ENCODE data around the gene LRRK1. TPM values are rescaled to one million over a fixed set of nuclear protein-coding genes. Genes with fewer than 3 reads are reported as not detected.

LRRK1 gene
- total RNA-seq, 1 experiment from 2014 or later: 9.9 TPM

DNA sequence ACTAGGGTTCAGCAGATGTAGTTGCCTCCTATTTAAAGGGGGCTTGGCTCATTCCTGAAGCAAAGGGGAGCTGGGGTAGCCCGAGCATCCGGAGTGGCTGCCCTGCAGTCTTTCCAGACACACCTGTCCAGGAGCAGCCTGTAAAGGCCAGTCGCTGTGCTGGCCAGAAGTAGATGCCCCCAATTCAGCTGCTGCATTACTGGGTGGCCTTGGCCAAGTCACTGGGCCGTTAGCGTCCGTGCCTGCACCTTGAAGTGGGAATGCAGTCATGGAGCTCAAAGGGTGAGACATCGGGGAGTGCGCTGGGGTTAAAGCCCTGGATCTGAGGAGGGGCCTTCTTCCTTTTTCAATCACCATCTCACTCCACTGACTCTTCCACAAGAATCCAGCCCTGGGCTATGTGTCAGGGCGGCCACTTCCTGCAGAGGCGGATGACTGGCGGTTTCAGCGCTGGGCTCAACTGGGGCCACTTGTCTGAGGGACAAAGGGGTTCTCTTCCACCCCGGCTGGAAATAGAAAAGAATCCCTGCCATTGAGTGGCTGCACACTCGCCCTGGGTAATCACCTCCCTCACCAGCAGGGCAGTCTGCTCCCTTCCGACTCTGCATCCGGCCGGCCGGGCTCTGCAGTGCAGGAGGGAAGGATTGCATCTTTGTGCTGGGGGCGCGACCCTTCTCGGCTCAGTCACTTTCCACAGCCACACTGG is 27.7 kb upstream of the LRRK1 start:
- DNase-seq (ENCODE audit: low read depth): peak; percentile 43

- DNase-seq (ENCODE audit: low read depth): no peak
These were observed 27.2 kb upstream of the LRRK1 start for GRCh38 chr15:100892013-100892355.

DNA sequence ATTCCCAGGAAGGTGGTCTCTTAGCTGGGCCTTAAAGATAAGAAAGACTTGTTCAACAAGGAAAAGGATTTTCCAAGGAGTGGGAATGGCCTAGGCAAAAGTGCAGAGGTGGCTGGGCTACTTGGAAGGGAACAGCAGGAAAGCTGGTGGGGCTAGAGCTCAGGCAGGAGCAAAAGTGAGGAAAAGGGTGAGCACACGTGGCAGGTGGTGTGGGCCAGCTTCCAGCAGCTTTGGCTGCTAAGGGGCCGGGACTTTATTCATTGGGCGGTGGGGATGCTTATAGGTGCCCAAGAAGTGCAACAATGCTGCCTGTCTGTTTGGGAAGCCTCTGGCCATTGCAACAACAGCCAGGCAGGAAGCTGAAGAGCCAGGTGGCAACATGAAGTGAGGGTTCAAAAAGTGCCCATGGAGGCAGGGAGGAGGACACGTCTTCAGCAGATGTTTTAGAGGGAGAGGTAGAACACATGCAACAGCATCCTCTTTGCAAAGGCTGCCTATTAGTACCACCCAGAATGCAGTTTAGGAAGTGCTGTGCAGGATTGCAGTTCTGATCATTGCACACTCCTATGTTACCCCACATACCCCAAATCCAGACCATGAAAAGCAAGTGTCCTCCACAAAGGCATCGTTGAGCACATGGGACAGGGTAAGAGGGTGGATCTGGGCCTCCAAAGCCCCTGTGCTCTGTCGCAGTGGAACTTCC is 25.7 kb upstream of the LRRK1 start:
- no peak for DNase-seq (ENCODE audit: low read depth)

GRCh38 chr15:100893964-100894295 is 25.2 kb upstream of the LRRK1 start:
- DNase-seq (ENCODE audit: low read depth): no peak

- no peak for DNase-seq (ENCODE audit: low read depth)
These were observed 23.4 kb upstream of the LRRK1 start for GRCh38 chr15:100895721-100896120.

GRCh38 chr15:100897221-100898151 is 21.7 kb upstream of the LRRK1 start:
- DNase-seq (ENCODE audit: low read depth): no peak

DNA sequence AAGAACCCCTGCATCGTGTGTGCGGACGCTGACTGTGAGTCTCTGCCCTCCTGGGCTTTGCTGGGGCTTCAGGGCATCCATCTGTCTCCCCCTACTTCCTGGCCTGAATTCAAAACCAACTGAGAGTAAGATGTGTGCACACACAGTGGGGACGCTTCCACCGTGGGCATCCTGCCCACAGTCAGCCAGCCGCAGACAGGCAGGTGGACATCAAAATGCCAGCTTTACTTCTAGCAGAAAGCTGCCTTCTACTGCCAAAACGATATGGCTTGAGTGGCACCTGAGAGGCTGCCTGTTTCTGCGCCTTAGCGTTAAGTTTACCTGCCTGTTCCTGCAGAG is 21.0 kb upstream of the LRRK1 start:
- DNase-seq (ENCODE audit: low read depth): no peak

GRCh38 chr15:100898661-100899462 is 20.3 kb upstream of the LRRK1 start:
- DNase-seq (ENCODE audit: low read depth): no peak

- DNase-seq (ENCODE audit: low read depth): no peak
These were observed 19.6 kb upstream of the LRRK1 start for GRCh38 chr15:100899601-100900000.

- no peak for DNase-seq (ENCODE audit: low read depth)
These were observed 18.9 kb upstream of the LRRK1 start for GRCh38 chr15:100900136-100900794.

- DNase-seq (ENCODE audit: low read depth): no peak
These were observed 18.4 kb upstream of the LRRK1 start for GRCh38 chr15:100900795-100901169.

- no peak for DNase-seq (ENCODE audit: low read depth)
These were observed 17.9 kb upstream of the LRRK1 start for GRCh38 chr15:100901296-100901695.

GRCh38 chr15:100901702-100902435 is 17.3 kb upstream of the LRRK1 start:
- no peak for DNase-seq (ENCODE audit: low read depth)

DNA sequence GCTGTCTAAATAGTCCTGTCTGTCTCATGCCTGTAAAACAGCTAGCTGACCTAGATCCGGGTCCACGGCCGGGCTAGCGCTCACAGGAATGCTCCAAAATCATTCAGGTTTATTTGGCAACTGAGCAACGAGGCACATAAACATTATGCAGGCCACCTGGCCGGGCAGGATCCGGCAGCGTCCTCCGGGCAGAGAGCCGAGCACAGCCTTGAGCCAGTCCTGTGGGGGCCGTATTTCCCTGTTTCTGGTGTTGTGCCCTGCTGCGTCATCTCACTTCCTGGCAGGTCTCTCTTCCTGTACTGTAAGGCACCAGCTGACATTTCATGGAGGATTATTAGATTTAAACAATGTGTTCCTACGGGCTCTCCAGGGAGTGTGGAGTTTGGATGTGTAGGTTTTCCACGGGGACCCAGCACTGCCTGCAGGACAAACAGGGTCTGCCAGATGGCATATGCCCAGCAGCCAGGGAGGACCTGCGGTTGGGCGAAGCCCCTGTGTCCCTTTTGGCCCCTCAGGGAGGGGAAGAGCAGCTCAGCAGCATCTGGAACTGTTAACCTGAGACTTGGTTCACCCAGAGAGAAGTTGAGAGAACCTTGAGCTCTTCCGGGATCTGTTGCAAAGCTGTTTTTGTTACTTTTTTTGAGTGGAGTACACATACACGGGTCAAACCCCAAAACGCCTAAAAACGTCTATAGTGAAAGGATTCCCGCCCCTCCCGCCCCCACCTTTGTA is 16.6 kb upstream of the LRRK1 start:
- peak; percentile 23 for DNase-seq (ENCODE audit: low read depth)

DNA sequence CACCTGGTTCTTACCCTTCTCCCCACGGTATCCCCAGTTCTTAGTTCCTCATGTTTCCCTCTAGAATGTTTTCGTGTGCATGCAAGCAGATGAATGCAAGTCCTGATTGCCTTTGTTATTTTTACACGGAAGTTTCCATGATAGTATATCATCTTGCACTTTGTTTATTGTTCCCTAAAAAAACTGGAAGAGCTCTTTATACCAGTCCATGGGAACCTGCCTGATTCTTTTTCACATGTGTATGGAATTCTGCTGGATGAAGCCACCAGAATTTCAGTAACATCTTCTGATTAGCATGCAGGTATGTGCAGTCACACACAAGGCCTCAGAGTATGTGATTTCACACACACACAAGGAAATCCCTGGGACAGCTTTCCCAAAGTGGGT is 16.0 kb upstream of the LRRK1 start:
- DNase-seq (ENCODE audit: low read depth): no peak

DNA sequence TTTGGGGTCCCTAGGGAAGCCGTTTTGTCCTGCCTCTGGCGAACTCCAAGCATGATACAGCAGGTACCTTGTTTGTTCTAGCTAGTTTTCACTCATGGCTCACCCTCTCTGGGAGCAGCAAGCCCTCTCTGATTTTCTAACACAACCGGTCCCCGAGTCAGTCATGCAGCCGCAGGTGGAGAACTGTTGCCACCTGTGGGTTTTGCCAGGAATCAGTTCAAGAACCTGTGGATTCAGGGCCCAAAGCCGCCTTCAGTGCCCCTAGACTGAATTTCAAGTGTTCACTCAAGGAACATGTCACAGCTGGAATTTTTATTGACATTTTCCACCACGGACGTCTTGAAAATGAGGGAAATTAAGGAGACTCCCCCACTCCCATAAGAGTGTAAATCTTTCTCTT is 13.3 kb upstream of the LRRK1 start:
- no peak for DNase-seq (ENCODE audit: low read depth)

GRCh38 chr15:100908466-100908865 is 10.7 kb upstream of the LRRK1 start:
- DNase-seq (ENCODE audit: low read depth): no peak

DNA sequence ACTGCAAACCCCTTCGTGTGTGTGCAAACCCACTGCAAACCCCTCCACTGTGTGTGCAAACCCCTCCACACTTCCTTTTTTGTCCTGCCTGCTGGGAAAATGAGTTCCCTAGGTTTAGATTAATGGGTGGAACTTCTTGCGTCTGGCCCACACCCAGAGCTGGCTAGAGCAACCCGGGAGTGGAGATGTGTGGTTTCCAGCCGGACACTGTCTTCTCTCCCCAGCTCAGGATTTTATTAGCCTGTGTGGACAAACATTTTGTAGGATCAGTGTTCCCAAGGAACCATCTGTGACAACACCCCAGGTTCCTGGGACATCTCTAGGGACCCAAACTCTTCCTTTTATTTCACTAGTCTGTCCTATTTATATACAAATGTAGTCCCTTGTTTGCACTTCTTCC is 9.6 kb upstream of the LRRK1 start:
- DNase-seq (ENCODE audit: low read depth): no peak
